Measurements from ENCODE around the gene CEP70.
A peak's percentile ranks its signal among the peaks of the same experiment; 100 is the strongest.
"Not testable (repeated sequence)": the region's sequence is repeated elsewhere in the genome, so short reads cannot be mapped to it uniquely, and the experiment has no call there.

CEP70 gene

GRCh38 chr3:138497021-138497420, 97.0 kb downstream of the CEP70 start:
- no peak for TF ChIP-seq CTCF (IDR thresholded peaks at IDR 0.05; ENCODE audit: insufficient read depth, low read length, missing control alignments)
- CTCF ChIA-PET, result interaction anchor here (0.9 to 1.1 kb wide), 2 partner anchors 79 to 98 kb away, joined by 3 read pairs; no protein-coding TSS in a partner anchor
- no peak for DNase-seq (ENCODE audit: low read depth, low spot score)
- POLR2A ChIA-PET, result no interaction called here
- no peak overlapping the region for H3K4me3 ChIP-seq (ENCODE audit: low read depth, low read length)

GRCh38 chr3:138496436-138496835, 97.6 kb downstream of the CEP70 start:
- H3K4me3 ChIP-seq (ENCODE audit: low read depth, low read length), result no peak overlapping the region
- TF ChIP-seq CTCF (IDR thresholded peaks at IDR 0.05; ENCODE audit: insufficient read depth, low read length, missing control alignments), result no peak
- CTCF ChIA-PET, result interaction anchor here (1.0 to 1.1 kb wide), 2 partner anchors 79 to 419 kb away, joined by 3 read pairs; no protein-coding TSS in a partner anchor
- POLR2A ChIA-PET, result no interaction called here
- no peak for DNase-seq (ENCODE audit: low read depth, low spot score)

GRCh38 chr3:138495638-138496037, 98.4 kb downstream of the CEP70 start:
- H3K4me3 ChIP-seq (ENCODE audit: low read depth, low read length); POLR2A ChIA-PET; DNase-seq (ENCODE audit: low read depth, low spot score): not testable (repeated sequence)
- CTCF ChIA-PET, result interaction anchor here (1.0 kb wide), 1 partner anchor 420 kb away, joined by 3 read pairs; no protein-coding TSS in a partner anchor

- no peak for TF ChIP-seq CTCF (IDR thresholded peaks at IDR 0.05; ENCODE audit: insufficient read depth, low read length, missing control alignments)
- H3K4me3 ChIP-seq (ENCODE audit: low read depth, low read length), result no peak overlapping the region
- POLR2A ChIA-PET, result no interaction called here
- no peak for DNase-seq (ENCODE audit: low read depth, low spot score)
- CTCF ChIA-PET, result interaction anchor here (0.9 to 1.0 kb wide), 2 partner anchors 10 to 11 kb away, joined by 3 read pairs; no protein-coding TSS in a partner anchor
Measured at GRCh38 chr3:138494607-138494929, 99.5 kb downstream of the CEP70 start.

GRCh38 chr3:138493804-138494606, 100.1 kb downstream of the CEP70 start:
- DNase-seq (ENCODE audit: low read depth, low spot score), result peak; percentile 54
- TF ChIP-seq CTCF (IDR thresholded peaks at IDR 0.05; ENCODE audit: insufficient read depth, low read length, missing control alignments), result no peak
- POLR2A ChIA-PET, result no interaction called here
- CTCF ChIA-PET, result interaction anchor here (0.7 to 1.8 kb wide), 6 partner anchors 10 to 429 kb away, joined by 3 to 7 read pairs (median 4); no protein-coding TSS in a partner anchor
- H3K4me3 ChIP-seq (ENCODE audit: low read depth, low read length), result no peak overlapping the region

- ChIA-PET POLR2A (no interaction called here), CTCF (interaction anchor here (0.7 to 1.8 kb wide), 4 partner anchors 11 to 430 kb away, joined by 3 to 7 read pairs (median 5); no protein-coding TSS in a partner anchor)
- TF ChIP-seq CTCF (IDR thresholded peaks at IDR 0.05; ENCODE audit: insufficient read depth, low read length, missing control alignments), result no peak
- DNase-seq (ENCODE audit: low read depth, low spot score), result no peak
- no peak overlapping the region for H3K4me3 ChIP-seq (ENCODE audit: low read depth, low read length)
Measured at GRCh38 chr3:138492980-138493675, 100.9 kb downstream of the CEP70 start.
